IMR-90 (cell line): ENCODE data around the gene OSCAR.

Experiments
- CTCF ChIP-seq: conservative IDR thresholded peaks from 2 replicates; pipeline ENCODE4 v1.5.1; 2012; ENCODE audit warnings: mild to moderate bottlenecking, low read depth, low read length, improper control_type of control experiment
- NFE2L2 ChIP-seq: fragments of 150-350 bp; IDR thresholded peaks from 2 replicates; pipeline ENCODE4 v1.6.1; 2016; ENCODE audit warnings: low read depth, mild to moderate bottlenecking, low read length
- POLR2A ChIP-seq: IDR thresholded peaks from 2 replicates; pipeline ENCODE4 v1.6.1; 2012; ENCODE audit warnings: mild to moderate bottlenecking, low read depth, low read length
- RAD21 ChIP-seq: IDR thresholded peaks from 2 replicates; pipeline ENCODE4 v1.6.1; 2012; ENCODE audit warnings: low read length, improper control_type of control experiment
- SMC3 ChIP-seq: fragments of 150-350 bp; IDR thresholded peaks from 2 replicates; pipeline ENCODE4 v1.6.1; 2016; ENCODE audit warnings: low read depth, mild to moderate bottlenecking, antibody characterized with exemption, low read length, moderate library complexity
- USF2 ChIP-seq: fragments of 150-350 bp; IDR thresholded peaks from 2 replicates; pipeline ENCODE4 v1.6.1; 2017; ENCODE audit warnings: mild to moderate bottlenecking, antibody characterized with exemption, low read length, low read depth

DNA sequence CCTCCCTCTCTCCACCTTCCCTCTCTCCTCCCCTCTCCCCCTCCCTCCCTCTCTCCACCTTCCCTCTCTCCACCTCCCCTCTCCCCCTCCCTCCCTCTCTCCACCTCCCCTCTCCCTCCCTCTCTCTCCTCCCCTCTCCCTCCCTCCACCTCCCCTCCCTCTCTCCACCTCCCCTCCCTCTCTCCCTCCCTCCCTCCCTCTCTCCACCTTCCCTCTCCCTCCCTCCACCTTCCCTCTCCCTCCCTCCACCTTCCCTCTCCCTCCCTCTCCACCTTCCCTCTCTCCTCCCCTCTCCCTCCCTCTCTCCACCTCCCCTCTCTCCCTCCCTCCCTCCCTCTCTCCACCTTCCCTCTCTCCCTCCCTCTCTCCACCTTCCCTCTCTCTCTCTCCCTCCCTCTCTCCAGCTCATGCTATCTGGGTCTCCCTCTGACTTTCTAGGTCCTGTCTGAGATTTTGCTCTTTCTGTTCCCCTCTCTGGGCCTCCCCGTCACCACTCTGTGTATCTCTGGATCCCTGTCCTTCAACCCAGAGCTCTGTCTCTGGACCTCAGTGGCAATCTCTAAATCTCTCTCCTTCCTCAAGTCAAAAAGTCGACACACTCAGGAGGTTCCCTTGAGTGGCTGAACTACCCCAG lies 33.5 kb upstream of the OSCAR start:
- TF ChIP-seq CTCF (no peak), USF2 (no peak), RAD21 (no peak), POLR2A (no peak), SMC3 (no peak), NFE2L2 (no peak)
